ENCODE data around the gene ACSS3. TPM values are rescaled to one million over a fixed set of nuclear protein-coding genes. Genes with fewer than 3 reads are reported as not detected.

Gene ACSS3
- polyA plus RNA-seq, 1 donor (not counting 4 experiments of a cell fraction or from before 2014, with no cell fraction given), result 0.30 TPM

- Histone ChIP-seq H3K4me1 (ENCODE audit: control insufficient read depth, extremely low read depth, insufficient read depth, low read length) (no peaks in the 10 kb centered on the region), H3K27ac (ENCODE audit: control insufficient read depth, insufficient read depth, low read length) (no peak overlapping the region), H3K9me3 (ENCODE audit: control insufficient read depth, low read depth, low read length) (no peaks in the 10 kb centered on the region), H3K4me2 (ENCODE audit: control insufficient read depth, extremely low read depth, insufficient read depth, low read depth, low read length) (no peak overlapping the region), H3K9ac (ENCODE audit: control insufficient read depth, extremely low read depth, insufficient read depth, low read length) (no peak overlapping the region), H3K27me3 (ENCODE audit: control insufficient read depth, extremely low read depth, insufficient read depth, low read length) (no peaks in the 10 kb centered on the region), H3K4me3 (ENCODE audit: control insufficient read depth in 2 of 3, extremely low read depth in 1 of 3, insufficient read depth in 2 of 3, low read depth in 1 of 3, low read length in 3 of 3) (no peak overlapping the region), H3K79me2 (ENCODE audit: control insufficient read depth, insufficient read depth, low read length) (no peaks in the 10 kb centered on the region), H3K9me1 (ENCODE audit: control insufficient read depth, extremely low read depth, insufficient read depth, low read length) (no peaks in the 10 kb centered on the region), H2AFZ (ENCODE audit: control insufficient read depth, low read length) (no peak overlapping the region), H4K20me1 (ENCODE audit: control insufficient read depth, extremely low read depth, insufficient read depth, low read length) (no peaks in the 10 kb centered on the region), H3K36me3 (ENCODE audit: control insufficient read depth in 2 of 2, extremely low read depth in 1 of 2, insufficient read depth in 2 of 2, low read length in 2 of 2) (no peaks in the 10 kb centered on the region)
- no peak for FAIRE-seq
- no peak for DNase-seq (ENCODE audit: low read depth, low spot score)
- TF ChIP-seq EZH2 (IDR thresholded peaks at IDR 0.05; ENCODE audit: low read length), result no peak
- TF ChIP-seq, protein P1, sequence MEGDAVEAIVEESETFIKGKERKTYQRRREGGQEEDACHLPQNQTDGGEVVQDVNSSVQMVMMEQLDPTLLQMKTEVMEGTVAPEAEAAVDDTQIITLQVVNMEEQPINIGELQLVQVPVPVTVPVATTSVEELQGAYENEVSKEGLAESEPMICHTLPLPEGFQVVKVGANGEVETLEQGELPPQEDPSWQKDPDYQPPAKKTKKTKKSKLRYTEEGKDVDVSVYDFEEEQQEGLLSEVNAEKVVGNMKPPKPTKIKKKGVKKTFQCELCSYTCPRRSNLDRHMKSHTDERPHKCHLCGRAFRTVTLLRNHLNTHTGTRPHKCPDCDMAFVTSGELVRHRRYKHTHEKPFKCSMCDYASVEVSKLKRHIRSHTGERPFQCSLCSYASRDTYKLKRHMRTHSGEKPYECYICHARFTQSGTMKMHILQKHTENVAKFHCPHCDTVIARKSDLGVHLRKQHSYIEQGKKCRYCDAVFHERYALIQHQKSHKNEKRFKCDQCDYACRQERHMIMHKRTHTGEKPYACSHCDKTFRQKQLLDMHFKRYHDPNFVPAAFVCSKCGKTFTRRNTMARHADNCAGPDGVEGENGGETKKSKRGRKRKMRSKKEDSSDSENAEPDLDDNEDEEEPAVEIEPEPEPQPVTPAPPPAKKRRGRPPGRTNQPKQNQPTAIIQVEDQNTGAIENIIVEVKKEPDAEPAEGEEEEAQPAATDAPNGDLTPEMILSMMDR (optimal IDR thresholded peaks at IDR 0.05 in 1 of 3, IDR thresholded peaks at IDR 0.05 in 1 of 3, conservative IDR thresholded peaks at IDR 0.05 in 1 of 3; ENCODE audit: extremely low read depth in 1 of 3, insufficient read depth in 2 of 3, low read length in 3 of 3), result no peak
- dilution Hi-C loops (cut with MboI; ENCODE audit: extremely low pct_ligation_motif_present, low sequenced_read_pairs), result no loop called here
Measured at GRCh38 chr12:81249976-81250375, 172.1 kb downstream of the ACSS3 start.

GRCh38 chr12:81252228-81252627 is 174.3 kb downstream of the ACSS3 start:
- Histone ChIP-seq H3K27me3 (ENCODE audit: control insufficient read depth, extremely low read depth, insufficient read depth, low read length) (no peaks in the 10 kb centered on the region), H2AFZ (ENCODE audit: control insufficient read depth, low read length) (no peak overlapping the region), H3K9me3 (ENCODE audit: control insufficient read depth, low read depth, low read length) (no peaks in the 10 kb centered on the region), H3K4me1 (ENCODE audit: control insufficient read depth, extremely low read depth, insufficient read depth, low read length) (no peaks in the 10 kb centered on the region), H3K4me3 (ENCODE audit: control insufficient read depth in 2 of 3, extremely low read depth in 1 of 3, insufficient read depth in 2 of 3, low read depth in 1 of 3, low read length in 3 of 3) (no peak overlapping the region), H3K4me2 (ENCODE audit: control insufficient read depth, extremely low read depth, insufficient read depth, low read depth, low read length) (no peak overlapping the region), H3K36me3 (ENCODE audit: control insufficient read depth in 2 of 2, extremely low read depth in 1 of 2, insufficient read depth in 2 of 2, low read length in 2 of 2) (no peaks in the 10 kb centered on the region), H3K79me2 (ENCODE audit: control insufficient read depth, insufficient read depth, low read length) (no peaks in the 10 kb centered on the region), H3K9ac (ENCODE audit: control insufficient read depth, extremely low read depth, insufficient read depth, low read length) (no peak overlapping the region), H3K27ac (ENCODE audit: control insufficient read depth, insufficient read depth, low read length) (no peak overlapping the region), H3K9me1 (ENCODE audit: control insufficient read depth, extremely low read depth, insufficient read depth, low read length) (no peaks in the 10 kb centered on the region), H4K20me1 (ENCODE audit: control insufficient read depth, extremely low read depth, insufficient read depth, low read length) (no peaks in the 10 kb centered on the region)
- dilution Hi-C loops (cut with MboI; ENCODE audit: extremely low pct_ligation_motif_present, low sequenced_read_pairs), result no loop called here
- FAIRE-seq, result no peak
- DNase-seq (ENCODE audit: low read depth, low spot score), result no peak
- TF ChIP-seq, protein P1 (optimal IDR thresholded peaks at IDR 0.05 in 1 of 3, IDR thresholded peaks at IDR 0.05 in 1 of 3, conservative IDR thresholded peaks at IDR 0.05 in 1 of 3; ENCODE audit: extremely low read depth in 1 of 3, insufficient read depth in 2 of 3, low read length in 3 of 3), result no peak
- no peak for TF ChIP-seq EZH2 (IDR thresholded peaks at IDR 0.05; ENCODE audit: low read length)

All from keratinocyte (primary cell).